NCI-H345 treated with DMSO at 0.1 percent for 48 hours (cell line): Measurements from ENCODE around the gene ARPIN.
"Not testable (repeated sequence)": the region's sequence is repeated elsewhere in the genome, so short reads cannot be mapped to it uniquely, and the experiment has no call there.

Experiments used
- DNase-seq: peaks from one replicate; lab custom pipeline; 2025; ENCODE audit not compliant: unreplicated experiment; lab: John Stamatoyannopoulos, UW

The ARPIN gene

GRCh38 chr15:89910891-89911626, 1.7 kb downstream of the ARPIN start:
- DNase-seq: no peak

GRCh38 chr15:89909611-89910010, 3.1 kb downstream of the ARPIN start:
- DNase-seq: no peak

GRCh38 chr15:89908226-89908625, 4.5 kb downstream of the ARPIN start:
- DNase-seq: no peak

GRCh38 chr15:89907289-89907688, 5.5 kb downstream of the ARPIN start:
- DNase-seq: no peak

- DNase-seq: no peak
Measured at GRCh38 chr15:89905846-89906378, 6.8 kb downstream of the ARPIN start.

- no peak for DNase-seq
Measured at GRCh38 chr15:89904519-89904918, 8.2 kb downstream of the ARPIN start.

- DNase-seq: no peak
Measured at GRCh38 chr15:89903858-89904130, 9.0 kb downstream of the ARPIN start.

GRCh38 chr15:89903015-89903857, 9.5 kb downstream of the ARPIN start:
- no peak for DNase-seq

- DNase-seq: no peak
Measured at GRCh38 chr15:89900849-89901248, 11.9 kb downstream of the ARPIN start.

GRCh38 chr15:89899951-89900567, 12.7 kb downstream of the ARPIN start:
- DNase-seq: no peak

GRCh38 chr15:89899295-89899945, 13.3 kb downstream of the ARPIN start:
- no peak for DNase-seq

GRCh38 chr15:89898614-89899294, 14.0 kb downstream of the ARPIN start:
- DNase-seq: peak; percentile 9

- no peak for DNase-seq
Measured at GRCh38 chr15:89898146-89898545, 14.6 kb downstream of the ARPIN start.

GRCh38 chr15:89893696-89894447, 18.9 kb downstream of the ARPIN start, which contains the start of gene AP3S2:
AP3S2 (minus strand) TSS chr15:89893994; CDS start chr15:89893949, 45 bp downstream.
- peak; percentile 68 for DNase-seq

GRCh38 chr15:89893027-89893426, 19.7 kb downstream of the ARPIN start:
- DNase-seq: no peak

- DNase-seq: no peak
Measured at GRCh38 chr15:89888214-89888804, 24.4 kb downstream of the ARPIN start.

GRCh38 chr15:89885611-89886010, 27.1 kb downstream of the ARPIN start:
- no peak for DNase-seq

GRCh38 chr15:89885179-89885578, 27.6 kb downstream of the ARPIN start:
- not testable (repeated sequence) for DNase-seq

- DNase-seq: no peak
Measured at GRCh38 chr15:89883518-89883917, 29.2 kb downstream of the ARPIN start.

GRCh38 chr15:89880727-89881126, 32.0 kb downstream of the ARPIN start:
- DNase-seq: no peak
